ENCODE measurements around the gene TEKTIP1.

TEKTIP1 gene

DNA sequence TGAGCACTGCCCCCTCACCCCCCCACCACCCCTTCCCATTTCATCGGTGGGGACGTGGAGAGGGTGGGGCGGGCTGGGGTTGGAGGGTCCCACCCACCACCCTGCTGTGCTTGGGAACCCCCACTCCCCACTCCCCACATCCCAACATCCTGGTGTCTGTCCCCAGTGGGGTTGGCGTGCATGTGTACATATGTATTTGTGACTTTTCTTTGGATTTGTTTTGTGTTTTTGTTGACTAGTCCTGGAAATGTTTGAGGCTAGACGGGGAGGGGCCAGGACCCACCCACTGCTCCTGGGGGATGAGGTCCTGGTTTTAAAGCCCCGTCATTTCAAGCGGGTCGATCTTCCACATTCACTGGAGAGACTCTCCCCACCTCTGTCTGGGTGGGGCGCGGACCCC, 3.0 kb upstream of the TEKTIP1 start:
- DNase-seq (ENCODE audit: low read depth, low spot score), result no peak
- H3K27ac ChIP-seq, result no peak overlapping the region

DNA sequence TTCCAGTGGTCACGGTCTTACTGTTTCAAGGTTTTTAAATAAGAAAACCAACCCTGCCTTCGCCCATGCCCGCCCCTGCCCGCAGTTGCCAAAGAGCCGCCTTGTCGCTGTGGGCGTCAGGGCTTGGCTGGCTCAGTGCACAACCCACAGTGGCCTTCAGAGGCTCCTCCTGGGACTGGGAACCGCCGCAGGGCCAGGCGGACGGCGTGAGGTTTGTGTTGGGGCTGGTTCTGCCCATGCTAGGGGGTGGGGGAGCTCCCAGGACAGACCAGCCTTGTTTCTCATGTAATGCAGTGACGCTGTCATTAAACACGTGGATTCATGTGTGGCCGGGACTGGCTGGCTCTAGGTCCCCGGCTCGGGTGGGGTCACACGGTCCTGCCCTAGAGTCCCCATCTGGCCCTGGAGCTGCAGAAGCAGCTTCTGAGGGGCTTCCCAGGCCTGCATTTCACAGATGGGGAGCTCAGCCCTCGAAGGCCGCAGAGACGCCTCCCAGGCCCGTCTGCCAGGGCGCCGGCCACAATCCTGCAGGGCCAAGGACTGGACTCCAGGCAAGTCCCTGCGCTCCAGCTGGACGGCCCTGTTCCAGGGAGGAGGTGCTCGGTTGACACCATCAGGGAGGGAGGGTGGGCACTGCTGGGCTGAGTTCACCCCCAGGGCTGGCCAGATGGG, 2.4 kb upstream of the TEKTIP1 start:
- DNase-seq (ENCODE audit: low read depth, low spot score), result no peak
- no peak overlapping the region for H3K27ac ChIP-seq

DNA sequence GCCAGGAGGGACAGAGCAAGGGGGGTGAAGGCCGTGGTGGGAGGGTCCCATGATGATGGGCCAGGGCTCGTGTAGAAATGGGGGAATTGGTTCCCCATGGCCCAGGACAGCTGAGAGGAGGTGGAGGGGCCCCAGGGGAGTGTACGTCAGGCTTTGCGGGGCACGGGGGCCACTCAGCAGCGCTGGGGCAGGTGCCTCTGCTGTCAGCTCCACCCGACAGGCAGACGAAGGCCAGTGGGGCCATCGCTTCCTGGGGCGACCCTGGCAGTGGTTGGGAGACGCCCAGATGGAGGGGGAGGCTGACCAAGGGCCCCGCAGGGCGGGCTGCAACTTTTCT, 1.9 kb upstream of the TEKTIP1 start:
- no peak overlapping the region for H3K27ac ChIP-seq
- DNase-seq (ENCODE audit: low read depth, low spot score), result no peak

DNA sequence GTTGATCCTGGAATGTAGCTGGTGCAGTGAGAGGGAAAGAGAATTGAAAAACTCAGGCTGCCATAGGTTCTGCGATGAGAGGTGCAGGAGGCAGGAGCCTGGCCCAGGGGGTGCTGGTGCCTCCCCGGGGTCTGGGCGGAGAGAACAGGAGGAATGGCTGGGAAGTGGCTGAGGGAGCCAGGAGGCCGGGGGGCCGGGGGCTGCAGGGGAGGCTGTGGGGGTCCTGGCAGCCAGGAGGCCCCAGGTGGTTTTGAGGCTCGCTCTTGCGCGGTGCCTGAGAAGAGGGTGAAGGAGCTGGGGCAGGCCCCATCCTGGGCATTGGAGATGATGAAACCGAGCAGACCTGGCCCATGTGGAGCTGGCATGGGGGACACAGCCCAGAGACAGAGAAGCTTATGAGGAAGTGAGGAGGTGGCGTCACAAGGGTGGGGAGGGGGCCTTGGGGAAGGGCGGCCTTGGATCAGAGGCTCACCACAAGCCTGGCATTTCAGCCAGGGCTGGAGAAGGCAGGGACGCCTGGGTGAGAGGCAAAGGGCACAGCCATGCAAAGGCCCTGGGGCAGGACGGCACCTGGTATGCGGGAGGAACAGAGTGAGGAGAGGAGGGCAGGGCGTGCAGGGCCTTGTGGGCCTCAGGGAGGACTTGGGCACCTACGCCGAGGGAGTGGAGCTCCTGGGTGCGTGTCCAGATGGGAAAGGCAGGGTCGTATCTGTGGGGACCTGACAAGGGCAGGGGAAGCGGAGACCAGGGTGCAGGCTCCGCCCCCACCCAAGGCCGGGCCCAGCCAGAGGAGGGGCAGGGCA, 1.3 kb upstream of the TEKTIP1 start:
- no peak overlapping the region for H3K27ac ChIP-seq
- no peak for DNase-seq (ENCODE audit: low read depth, low spot score)

DNA sequence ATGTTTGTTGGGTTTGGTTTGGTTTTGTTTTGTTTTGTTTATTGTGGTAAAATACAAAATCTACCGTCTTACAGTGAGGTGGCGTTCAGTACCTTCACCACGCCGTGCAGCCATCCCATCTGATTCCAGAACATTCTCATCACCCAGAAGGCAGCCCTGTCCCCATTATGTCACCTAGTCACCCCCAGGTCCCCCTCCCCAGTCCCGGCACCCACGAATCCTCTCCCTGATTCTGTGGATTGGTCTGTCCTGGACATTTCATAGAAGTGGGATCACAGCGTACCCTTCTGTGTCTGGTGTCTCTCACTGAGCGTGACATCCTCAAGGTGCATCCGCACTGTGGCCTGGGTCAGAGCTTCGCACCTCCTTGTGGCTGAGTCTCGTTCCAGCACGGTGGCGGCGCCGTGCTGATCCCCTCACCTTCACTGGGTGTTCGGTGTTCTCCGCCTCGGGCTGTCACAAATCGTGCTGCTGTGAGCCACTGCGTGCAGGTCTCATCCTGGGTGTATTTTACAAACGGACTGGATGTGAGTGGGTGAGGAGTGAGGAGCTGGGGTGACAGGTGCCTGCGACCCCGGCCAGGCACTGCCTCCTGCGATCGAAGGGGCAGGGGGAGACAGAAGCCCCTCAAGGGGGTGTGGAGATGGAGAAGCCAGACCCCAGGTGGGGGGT, 580 bp upstream of the TEKTIP1 start:
- H3K27ac ChIP-seq, result no peak overlapping the region
- DNase-seq (ENCODE audit: low read depth, low spot score), result no peak

DNA sequence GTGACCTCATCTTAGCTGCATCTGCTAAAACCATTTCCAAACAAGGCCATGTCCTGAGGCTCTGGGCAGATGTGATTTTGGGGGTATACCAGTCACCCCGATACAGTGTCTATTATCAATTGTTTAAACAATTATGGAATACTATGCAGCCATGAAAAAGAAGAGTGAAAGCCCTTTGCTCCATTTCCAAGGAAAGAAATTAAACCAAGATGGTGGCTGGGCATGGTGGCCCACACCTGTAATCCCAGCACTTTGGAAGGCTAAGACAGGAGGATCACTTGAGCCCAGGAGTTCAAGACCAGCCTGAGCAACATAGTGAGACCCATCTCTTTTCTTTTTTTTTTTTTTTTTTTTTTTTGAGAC, 763 bp downstream of the TEKTIP1 start:
- H3K27ac ChIP-seq, result no peak overlapping the region
- no peak for DNase-seq (ENCODE audit: low read depth, low spot score)

DNA sequence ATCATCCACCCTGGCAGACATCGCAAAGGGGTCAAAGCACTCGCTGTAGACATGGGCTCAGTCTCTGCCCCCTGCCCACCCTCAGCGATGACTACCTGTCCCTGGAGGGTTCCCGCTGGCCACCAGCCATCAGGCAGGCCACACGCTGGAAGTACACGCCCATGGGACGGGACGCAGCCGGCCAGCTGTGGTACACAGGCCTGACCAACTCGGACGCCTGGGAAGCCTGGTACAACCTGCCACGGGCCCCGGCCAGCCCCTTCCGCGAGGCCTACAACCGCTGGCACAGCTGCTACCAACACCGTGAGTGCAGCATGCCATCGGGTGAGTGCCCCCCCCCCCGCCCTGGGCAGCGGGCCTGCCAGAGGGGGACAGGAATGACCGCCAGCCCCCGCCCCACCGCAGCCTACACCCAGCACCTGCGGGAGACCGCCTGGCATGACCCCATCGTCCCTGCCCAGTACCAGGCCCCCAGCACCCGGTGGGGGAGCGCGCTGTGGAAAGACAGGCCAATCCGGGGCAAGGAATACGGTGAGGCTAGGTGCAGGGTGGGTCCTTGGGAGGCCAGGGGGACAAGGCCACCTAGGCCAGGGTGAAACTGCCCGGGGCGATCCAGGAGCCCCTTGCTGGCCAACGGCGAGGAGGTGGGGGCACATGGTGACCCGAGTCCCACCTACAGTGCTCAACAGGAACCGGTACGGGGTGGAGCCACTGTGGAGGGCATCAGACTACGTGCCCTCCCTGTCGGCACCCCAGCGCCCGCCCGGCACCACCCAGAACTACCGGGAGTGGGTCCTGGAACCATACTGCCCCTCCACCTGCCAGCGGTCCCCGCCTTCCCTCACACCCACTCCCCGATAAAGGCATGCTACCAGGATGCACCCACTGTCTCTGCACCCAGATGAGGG, 4.4 kb downstream of the TEKTIP1 start:
- no peak overlapping the region for H3K27ac ChIP-seq
- no peak for DNase-seq (ENCODE audit: low read depth, low spot score)

DNA sequence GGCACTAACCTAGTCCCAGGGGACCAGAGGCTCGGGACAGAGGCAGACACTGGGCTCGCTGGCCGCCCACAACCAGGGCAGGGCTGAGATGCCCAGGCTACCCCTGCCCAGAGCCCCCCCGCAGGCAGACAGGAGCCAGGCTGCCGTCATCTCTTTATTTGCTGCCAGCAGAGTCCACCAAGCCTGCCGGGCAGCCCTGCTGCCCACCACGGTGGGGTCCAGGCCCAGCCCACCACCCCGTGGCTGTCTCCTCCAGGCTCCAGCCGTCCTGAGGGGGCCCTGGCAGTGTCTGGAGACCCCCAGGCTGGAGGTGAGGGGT, 5.0 kb downstream of the TEKTIP1 start:
- no peak overlapping the region for H3K27ac ChIP-seq
- DNase-seq (ENCODE audit: low read depth, low spot score), result no peak

DNA sequence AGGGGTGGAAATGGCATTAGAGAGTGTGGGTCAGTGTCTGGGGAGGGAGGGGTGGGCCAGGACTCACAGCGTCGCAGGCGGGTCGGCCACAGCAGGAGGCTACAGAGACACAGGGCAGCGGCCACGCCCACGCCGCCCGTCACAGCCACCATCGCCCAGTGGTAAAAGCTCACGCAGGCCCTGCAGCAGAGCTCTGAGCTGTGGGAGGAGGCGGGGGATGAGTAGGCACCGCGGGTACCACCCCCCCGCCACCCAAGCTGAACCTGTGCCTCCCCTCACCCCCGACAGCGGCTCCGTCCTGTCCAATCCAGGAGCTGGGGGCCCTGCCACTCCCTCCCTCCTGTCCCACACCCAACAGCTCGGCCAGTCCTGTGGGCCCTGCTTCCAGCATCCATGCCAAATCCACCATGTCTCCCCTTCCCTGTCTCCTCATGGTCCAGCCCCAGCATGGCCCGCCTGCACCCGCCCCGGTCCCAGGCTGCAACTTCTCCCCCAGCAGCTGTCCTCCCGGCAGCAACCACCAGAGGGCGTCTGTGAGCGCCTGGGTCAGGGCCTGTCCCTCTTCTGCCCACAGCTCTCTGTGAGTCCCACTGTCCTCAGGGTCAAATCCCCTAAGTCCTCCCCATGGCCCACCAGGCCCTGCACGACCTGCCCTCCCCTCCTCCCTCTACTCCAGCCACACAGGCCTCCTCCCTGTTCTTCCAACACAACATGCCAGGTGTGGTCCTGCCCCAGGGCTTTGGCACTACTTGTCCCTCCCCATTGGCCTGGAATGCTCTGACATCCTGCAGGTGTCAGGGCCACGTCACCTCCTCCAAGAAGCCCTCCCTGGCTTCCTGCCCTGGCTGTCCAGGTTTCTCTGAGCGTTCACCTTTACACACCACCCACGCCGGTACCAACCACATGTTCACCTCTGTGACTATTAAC, 6.0 kb downstream of the TEKTIP1 start:
- no peak for DNase-seq (ENCODE audit: low read depth, low spot score)
- peak overlapping the region; percentile 40 for H3K27ac ChIP-seq

DNA sequence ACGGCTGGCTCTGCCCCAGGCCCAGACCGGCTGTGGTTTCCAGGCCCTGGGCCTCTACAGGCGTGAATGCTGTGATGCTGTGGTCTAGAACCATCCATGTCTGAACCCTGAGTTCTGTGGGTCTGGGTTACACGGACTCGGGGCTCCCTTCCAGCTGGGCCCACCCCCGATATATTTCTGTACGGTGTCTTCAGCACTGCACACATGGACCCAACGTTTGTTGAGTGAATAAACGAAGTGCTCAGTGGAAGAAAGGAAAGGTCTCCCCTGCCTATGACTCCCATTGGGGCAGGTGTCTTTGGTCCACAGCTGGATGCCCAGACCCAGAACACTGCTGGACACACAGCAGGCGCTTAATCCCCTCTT, 6.7 kb downstream of the TEKTIP1 start:
- H3K27ac ChIP-seq, result peak overlapping the region; percentile 40
- DNase-seq (ENCODE audit: low read depth, low spot score), result no peak

DNA sequence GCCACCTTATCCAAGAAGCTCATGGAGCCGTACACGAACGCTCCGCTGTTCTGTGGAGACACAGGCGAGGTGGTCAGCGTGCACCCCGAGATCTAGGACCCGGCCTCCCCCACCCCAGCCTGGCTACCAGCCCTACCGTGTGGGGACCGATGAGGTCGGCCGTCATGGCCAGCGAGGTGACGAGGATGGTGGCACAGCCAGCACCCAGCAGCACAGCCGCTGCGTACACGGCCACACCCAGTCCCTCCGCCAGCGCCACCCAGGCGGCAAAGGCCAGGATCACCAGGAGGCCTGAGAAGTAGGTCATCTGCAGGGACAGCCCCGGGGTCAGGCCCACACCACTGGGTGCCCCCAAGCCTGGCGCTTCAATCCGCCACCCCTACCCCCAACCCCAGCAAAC, 7.1 kb downstream of the TEKTIP1 start:
- no peak for DNase-seq (ENCODE audit: low read depth, low spot score)
- peak overlapping the region; percentile 40 for H3K27ac ChIP-seq

DNA sequence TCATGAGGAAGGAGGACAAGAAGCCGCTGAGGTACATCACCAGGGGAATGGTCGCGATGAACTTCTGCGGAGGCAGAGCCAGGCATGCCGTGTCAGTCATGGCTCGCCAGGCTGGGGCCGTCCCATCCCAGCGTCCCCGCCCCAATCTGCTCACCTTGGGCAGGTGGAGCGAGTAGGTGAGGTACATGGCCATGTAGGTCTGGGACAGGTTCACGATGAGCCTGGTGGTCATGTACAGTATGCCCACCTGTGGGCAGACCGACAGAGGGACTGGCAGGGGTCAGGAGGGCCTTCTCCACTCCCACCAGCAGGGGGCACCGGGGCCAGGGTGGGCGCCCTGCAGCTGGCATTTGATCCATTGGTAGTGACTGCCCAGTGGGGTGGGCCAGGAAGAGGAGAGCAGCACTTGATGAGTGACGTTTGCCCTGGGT, 8.3 kb downstream of the TEKTIP1 start:
- no peak overlapping the region for H3K27ac ChIP-seq
- DNase-seq (ENCODE audit: low read depth, low spot score), result no peak

DNA sequence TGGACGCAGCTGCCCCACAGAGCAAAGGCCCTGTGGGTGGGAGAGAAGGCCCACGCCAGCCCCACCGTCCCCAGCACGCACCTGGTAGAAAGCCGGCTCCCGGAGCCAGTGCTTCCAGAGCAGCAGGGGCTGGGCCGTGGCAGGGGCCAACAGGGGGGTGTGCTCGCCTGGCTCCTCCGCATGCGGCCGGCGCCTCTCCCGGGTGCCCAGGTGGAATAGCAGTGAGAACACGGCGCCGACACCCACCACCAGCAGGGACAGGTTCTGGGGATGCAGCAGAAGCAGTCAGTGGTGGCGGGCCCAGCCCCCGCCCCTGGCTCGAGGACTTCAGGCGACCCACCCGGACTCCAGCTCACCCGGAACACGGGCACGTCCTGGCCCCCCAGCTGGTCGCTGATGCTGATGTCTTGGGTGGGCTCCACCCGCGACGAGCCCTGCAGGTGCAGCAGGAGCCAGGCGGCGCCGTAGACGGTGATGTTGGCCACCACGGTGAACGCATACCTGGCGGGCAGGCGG, 8.9 kb downstream of the TEKTIP1 start:
- no peak overlapping the region for H3K27ac ChIP-seq
- DNase-seq (ENCODE audit: low read depth, low spot score), result no peak

DNA sequence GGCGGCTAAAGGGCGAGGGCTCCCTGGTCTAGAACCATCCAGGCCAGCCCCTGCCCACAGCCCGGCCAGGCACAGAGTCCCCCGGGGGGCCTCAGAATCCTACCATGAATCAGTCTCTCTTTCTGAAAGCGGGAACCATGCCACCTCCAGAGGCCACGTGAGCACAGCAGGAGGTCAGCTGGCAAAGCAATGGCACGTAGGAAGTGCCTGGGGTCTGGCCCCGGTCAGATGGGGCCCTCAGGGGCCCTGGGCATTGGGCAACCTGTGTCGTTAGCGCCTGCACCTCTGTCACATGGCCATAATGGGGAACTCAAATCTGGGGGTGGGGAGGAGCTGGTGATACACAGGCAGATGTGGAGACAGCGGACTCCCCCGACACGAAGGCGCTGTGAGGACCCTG, 9.6 kb downstream of the TEKTIP1 start:
- DNase-seq (ENCODE audit: low read depth, low spot score), result no peak
- no peak overlapping the region for H3K27ac ChIP-seq

DNA sequence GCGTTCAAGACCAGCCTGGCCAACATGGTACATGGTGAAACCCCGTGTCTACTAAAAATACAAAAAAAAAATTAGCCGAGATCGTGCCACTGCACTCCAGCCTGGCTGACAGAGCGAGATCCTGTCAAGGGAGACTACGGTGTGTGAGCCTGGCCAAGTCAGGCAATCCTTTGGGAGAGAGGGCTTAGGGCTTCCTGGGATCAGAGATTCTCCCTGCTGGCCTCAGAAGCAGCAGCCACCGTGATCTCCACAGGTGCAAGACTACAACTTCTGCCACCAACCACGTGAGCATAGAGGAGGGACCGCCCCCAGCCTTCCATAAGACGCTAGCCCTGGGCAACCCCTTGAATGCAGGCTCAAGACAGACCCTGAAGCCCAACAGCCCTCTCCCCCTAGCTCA, 10.8 kb downstream of the TEKTIP1 start:
- H3K27ac ChIP-seq, result no peak overlapping the region
- no peak for DNase-seq (ENCODE audit: low read depth, low spot score)

DNA sequence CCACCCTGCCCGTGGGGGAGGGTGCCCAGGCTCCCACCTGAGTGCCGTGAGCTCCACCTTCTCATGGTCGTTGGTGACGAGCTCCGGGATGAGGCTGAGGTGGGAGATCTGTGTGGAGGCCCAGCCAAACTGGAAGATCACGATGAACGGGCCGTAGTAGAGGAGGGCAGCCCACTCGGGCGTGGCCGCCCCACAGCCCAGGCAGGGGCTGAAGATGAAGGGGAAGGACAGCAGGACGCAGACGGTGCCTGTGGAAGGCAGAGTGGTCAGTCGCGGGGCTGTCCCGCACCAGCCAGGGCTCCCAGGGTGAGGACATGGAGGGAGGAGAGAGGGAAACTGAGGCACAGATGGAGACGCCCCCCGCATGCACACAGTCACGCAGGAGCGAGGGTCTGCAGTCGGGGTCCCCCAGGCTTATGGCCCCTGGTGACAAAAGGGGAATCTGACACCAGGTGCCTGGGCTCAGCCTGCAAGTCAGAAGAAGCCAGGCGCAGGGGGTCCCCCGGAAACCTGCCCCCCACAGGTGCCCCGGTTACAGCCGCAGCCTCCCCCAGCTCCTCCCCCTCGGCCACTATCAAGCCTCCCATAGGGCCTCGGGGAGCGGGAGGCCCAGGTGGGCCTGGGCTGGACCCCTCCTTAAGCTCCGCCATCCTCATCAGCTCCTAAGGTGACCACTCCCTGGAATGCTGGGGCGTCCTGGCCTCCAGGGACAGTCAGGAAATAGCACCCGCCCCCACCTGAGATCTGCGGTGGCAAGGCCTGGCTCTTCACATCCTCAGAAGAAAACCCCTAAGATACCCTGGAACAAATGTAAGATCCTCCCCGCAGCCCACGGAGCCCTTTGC, 12.2 kb downstream of the TEKTIP1 start:
- no peak for DNase-seq (ENCODE audit: low read depth, low spot score)
- H3K27ac ChIP-seq, result no peak overlapping the region

DNA sequence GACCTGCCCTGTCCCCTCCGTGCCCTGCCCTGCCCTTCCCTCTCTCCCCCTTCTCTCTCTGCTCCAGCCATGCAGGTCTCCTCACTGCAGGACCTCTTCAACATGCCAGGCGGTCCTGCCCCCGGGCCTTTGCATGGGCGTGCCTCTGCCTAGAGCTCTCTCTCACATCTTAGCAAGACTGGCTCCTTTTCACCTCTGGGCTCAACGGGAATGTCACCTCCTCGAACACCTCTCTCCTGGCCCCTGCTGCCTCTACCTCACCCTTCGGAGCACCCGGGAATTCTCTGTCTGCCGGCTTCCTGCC, 12.8 kb downstream of the TEKTIP1 start:
- H3K27ac ChIP-seq, result no peak overlapping the region
- no peak for DNase-seq (ENCODE audit: low read depth, low spot score)

DNA sequence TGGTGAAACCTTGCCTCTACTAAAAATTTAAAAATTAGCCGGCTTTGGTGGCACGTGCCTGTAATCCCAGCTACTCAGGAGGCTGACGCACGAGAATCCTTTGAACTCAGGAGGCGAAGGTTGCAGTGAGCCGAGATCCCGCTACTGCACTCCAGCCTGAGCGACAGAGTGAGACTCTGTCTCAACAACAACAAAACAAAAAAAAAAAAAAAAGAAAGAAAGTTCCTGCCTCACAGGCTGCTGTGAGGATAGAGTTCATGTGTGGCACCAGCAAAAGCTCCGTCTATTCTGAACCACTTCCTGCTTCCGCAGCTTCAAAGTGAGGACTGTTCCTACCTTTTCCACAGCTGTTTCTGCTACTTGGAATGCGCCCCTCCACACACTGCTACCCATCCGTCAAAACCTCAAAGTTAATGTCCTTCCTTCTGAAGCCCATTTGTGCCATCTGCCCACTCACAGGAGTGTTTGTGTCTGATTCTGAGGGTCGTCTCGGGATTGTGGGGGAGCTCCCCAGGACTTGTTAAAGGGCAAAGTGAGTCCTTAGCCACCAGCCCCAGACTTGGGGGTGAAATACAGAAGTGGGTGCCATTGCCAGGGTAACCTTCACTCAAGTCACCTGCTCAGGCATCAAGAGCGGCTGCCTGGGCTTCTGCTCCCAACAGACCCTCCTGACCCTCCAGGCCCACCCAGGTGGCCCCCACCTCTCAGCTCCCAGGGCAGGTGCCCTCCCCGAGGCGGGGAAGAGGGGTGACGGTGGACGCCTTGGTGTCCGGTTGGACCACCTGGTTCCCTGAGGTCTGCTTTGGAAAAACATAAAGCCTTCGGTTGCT, 15.5 kb downstream of the TEKTIP1 start:
- DNase-seq (ENCODE audit: low read depth, low spot score), result no peak
- no peak overlapping the region for H3K27ac ChIP-seq

Measured in epithelial cell of prostate (primary cell).